Erythroblast (primary cell): Measurements from ENCODE around the gene GRIP1.

Source experiments
- DNase-seq, 2 experiments: peaks; one replicate each; lab custom pipeline; 2025; lab: John Stamatoyannopoulos, UW
- GATA1 ChIP-seq: IDR thresholded peaks from 2 replicates; pipeline ENCODE4 v1.6.1; 2011; ENCODE audit warnings: low read depth, mild to moderate bottlenecking, control low read depth, low read length, moderate library complexity
- POLR2A ChIP-seq: IDR thresholded peaks from 2 replicates; pipeline ENCODE4 v1.6.1; 2011; ENCODE audit warnings: mild to moderate bottlenecking, low read length

The GRIP1 gene

DNA sequence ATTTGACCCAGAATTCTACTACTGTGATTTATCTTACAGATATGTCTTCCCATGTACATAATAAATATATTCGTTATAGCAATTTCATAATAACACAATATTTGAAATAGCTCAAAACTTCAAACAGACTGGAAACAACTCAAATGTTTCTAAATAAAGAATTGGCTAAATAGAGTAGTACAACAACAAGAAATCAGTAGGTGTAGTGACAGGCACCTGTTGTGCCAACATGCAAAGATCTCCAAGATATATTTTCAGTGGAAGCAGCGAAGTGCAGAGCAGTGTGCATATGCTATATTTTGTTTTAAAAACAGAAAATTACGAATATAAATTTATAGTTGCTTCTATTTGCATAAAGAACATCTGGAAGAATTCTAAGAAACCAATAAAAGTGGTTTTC lies 60.9 kb downstream of the GRIP1 start:
- no peak for DNase-seq
- TF ChIP-seq GATA1 (no peak), POLR2A (no peak)

DNA sequence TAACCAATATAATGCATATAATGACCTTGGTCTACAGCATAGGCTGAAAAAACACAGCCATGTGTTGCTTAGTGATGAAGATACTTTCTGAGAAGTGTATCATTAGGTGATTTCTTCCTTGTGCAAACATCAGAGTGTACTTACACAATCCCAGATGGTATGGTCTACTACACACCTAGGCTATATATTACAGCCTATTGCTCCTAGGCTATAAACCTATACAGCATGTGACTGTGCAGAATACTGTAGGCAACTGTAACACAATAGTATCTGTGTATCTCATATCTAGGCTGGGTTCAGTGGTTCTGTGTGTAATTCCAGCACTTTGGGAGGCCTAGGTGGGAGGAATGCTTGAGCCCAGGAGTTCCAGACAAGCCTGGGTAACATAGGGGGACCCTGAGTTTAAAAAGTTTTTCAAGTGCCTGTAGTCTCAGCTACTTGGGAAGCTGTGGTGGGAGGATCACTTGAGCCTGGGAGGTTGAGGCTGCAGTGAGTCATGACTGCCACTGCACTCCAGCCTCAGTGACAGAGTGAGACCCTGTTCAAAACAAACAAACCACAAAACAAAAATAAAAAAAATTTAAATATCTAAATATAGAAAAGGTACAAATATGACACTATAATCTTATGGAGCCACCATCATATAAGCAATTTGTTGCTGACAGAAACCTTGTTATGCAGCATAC lies 66.6 kb downstream of the GRIP1 start:
- TF ChIP-seq POLR2A (no peak), GATA1 (no peak)
- DNase-seq, result no peak

DNA sequence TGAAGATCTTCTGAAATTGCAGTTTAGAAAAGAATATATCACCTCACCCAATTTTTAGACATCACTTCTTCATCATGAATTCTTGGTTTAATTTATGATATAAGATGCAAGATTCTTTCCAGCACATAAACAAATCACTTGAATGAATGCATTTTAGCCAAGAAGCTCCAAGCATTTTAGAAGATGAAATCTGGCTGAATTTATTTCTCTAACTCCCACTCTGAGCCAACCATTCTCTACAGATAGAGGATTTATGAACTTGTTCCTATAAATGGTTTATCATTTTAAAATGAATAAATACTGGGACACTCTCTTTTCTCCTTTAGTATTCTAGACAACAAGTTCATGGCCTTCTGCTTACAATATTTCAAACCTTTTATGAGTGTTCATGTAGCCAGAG lies 71.7 kb downstream of the GRIP1 start:
- TF ChIP-seq POLR2A (no peak), GATA1 (no peak)
- no peak for DNase-seq

DNA sequence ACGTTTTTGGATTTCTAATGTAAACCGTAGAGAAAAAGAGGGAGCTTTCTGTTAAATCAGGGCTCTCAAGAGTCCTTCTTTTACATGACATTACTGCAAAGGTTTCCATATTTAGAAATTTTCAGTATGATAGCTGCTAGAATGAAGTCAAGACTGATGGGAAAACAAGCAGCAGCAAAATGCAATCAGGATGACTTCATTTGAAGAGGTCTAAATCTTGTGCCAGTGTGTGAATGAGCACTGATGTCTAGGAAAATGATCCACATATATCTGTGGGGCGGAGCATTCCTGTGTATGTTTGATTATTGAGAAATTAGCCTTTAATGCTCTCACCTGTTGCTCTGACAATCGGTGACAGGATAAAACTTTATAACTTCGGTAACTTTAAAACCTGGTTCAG lies 73.6 kb downstream of the GRIP1 start:
- DNase-seq, result no peak
- TF ChIP-seq POLR2A, result no peak
- no peak for TF ChIP-seq GATA1

DNA sequence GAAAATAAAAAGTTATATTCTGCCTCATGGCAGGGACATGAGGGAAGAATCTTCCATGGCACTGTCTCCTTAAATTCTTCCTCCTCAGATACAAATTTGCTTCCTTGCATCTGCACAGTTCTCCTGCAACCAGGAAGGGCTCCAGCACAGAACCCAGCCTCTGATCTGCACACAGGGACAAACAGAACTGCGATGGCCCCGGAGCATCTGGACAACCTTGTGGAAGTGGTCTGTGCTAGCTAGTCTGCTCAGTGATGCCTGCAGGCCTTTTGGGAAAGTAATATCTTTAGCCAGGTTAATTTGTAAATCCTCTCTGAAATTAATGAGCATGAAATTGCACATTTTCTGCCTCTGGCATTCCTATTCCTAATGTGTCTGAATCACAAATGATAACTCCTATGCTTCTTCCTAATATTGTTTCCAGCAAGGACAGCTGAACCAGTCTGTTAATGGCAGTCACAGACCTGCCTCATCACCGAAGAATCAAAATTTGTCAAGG lies 74.8 kb downstream of the GRIP1 start:
- TF ChIP-seq GATA1 (no peak), POLR2A (no peak)
- no peak for DNase-seq

DNA sequence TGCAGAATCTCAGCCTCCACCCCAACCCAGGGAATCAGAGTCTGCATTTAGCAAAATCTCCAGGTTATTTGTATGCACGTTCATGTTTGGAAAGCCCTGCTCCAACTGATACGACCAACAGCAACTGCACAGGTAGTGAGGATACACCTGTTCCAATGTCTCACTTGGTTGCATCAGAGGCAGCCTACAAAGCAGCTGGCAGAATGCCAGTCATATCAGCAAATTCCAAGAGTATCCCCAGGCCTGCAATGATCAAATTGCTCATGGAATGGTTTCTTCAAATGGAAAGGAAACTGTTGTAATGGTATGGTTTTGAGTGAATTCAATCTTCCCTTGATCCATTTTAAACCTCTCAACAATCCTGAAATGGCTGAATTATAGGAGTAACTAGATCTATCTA lies 75.4 kb downstream of the GRIP1 start:
- DNase-seq, result no peak
- TF ChIP-seq POLR2A (no peak), GATA1 (no peak)

DNA sequence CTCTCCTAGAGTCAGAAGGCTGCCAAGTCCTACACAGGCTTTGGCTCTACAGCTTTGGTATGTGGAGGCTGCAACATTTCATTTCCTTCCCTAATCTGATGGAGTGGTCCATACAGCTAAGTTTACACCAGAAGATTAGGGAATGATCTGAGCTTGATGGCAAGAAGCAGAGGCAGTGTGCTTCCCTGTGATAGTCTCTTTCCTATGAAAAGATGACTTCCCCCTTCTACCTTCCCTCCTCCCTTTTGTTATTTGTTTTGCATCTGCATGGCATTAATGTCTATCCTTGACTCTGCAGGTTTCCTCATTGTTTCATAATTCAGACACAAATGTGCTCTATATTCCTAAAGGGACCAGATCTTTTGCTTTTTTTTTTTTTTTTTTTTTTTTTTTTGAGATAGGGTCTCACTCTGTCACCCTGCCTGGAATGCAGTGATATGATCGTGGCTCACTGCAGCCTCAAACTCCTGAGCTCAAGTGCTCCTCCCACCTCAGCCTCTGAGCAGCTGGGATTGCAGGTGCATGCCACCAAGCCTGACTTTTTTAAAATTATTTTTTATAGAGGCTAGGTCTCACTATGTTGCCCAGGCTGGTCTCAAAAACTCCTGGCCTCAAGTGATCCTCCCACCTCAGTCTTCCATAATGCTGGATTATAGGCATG lies 76.3 kb downstream of the GRIP1 start:
- no peak for DNase-seq
- no peak for TF ChIP-seq GATA1
- no peak for TF ChIP-seq POLR2A

DNA sequence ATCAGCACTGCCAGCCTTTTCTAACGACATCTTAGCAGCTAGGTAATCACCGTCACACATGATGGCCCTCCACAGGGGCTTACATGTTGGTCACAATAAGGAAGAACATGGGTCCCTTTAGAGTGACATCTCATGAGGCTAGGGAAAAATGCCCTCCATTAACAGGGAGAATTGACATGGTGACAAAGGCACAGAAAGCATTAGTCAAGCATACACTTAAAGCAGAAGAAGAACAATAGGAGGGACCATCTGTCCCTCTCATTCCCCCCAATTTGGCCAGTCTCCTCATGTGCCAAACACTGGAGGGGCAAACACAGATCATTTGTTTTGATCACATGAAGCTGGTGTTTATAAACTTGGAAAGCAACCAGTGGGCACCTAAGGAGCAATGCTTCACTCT lies 78.0 kb downstream of the GRIP1 start:
- TF ChIP-seq GATA1 (no peak), POLR2A (no peak)
- no peak for DNase-seq

DNA sequence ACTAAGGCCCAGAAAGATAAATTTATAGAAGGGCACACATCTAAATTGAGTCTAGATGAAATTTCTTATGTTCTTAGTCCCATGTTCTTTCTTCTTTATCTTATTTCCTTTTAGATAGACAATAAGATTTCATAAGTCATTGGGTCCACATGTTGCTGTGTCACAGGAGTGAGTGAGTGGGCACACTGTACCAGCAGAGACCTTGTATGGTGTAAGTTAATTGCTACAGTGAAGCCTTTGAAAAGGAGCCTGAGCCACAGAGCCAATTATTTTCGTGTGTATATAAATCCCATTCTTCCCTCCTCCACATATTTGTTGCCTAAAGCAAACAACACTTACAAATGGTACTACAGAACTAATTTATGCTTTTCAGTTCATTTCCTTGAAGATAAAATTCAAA lies 79.1 kb downstream of the GRIP1 start:
- TF ChIP-seq GATA1, result no peak
- TF ChIP-seq POLR2A, result no peak
- no peak for DNase-seq

DNA sequence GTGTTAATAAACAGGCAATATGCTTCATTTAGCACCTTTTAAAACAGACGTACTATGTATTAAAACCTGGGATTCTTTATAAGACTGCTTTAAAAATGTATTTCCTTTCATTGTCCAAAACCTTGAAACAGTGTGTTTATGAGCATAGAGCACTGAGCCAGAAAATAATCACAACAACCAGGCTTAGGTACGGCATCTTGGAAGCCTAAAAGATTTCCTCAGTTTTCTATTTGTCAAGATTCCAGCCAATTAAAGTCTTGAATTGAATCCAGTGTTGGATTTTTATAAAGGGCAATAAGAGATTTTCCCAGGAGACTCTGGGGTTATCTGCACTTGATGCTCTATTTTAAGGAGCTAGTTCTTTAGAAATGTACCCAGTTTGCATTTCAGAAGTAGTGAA lies 80.3 kb downstream of the GRIP1 start:
- no peak for DNase-seq
- no peak for TF ChIP-seq POLR2A
- TF ChIP-seq GATA1, result no peak

DNA sequence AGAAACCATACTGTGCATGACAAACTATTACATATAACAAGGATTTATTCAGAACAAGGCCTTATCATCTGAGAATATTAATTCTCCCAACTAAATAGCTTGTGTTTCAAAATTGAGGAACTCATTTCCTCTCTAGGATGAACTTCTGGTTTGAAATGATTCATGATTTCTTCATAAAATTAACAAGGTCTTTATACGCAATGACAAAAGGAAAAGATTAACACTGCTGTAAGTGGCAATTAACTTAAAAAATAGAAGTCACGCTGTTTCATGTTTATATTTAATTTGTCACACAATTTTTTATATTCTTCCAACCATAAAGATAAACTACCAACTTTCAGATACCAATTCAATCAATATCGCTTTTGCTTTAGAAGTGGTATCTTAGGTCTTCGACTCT lies 80.8 kb downstream of the GRIP1 start:
- TF ChIP-seq GATA1, result no peak
- no peak for TF ChIP-seq POLR2A
- no peak for DNase-seq

DNA sequence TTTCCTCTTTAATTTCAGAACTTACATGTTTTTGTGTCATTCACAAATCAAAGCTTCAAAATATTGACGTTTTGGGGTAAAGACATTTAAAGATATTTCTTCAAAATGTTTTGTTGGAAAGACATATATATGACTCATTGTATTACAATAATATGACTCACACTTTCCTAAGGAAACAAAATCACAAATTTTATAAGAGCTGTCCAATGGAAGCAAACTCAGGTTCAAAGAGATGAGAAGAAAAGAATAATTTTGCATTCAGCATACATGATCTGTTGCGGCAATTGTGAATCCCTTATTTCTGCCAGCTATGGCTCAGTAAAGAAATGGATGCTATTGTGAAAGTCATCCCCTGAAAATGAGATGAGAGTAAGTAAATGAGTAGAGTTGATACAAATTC lies 82.7 kb downstream of the GRIP1 start:
- no peak for DNase-seq
- TF ChIP-seq GATA1, result no peak
- TF ChIP-seq POLR2A, result no peak

DNA sequence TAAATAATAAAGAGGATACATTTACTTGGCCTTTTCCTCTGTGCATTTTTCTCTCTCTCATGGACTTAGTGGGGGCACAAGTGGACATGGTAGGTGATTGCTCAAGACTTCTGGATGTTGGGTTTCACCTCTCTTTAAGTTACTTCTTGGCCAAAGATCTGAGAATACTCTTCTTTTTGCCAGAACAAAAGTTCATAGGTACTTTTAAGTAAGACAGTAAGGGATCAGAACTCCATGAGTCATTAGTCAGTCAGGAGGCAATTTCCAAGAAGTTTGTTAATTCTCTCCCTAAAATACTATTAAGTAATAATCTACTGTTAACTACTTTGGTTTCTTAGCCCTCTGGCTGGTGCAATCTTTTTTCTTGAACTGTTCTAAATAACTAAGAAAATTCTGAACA lies 84.2 kb downstream of the GRIP1 start:
- no peak for DNase-seq
- no peak for TF ChIP-seq GATA1

DNA sequence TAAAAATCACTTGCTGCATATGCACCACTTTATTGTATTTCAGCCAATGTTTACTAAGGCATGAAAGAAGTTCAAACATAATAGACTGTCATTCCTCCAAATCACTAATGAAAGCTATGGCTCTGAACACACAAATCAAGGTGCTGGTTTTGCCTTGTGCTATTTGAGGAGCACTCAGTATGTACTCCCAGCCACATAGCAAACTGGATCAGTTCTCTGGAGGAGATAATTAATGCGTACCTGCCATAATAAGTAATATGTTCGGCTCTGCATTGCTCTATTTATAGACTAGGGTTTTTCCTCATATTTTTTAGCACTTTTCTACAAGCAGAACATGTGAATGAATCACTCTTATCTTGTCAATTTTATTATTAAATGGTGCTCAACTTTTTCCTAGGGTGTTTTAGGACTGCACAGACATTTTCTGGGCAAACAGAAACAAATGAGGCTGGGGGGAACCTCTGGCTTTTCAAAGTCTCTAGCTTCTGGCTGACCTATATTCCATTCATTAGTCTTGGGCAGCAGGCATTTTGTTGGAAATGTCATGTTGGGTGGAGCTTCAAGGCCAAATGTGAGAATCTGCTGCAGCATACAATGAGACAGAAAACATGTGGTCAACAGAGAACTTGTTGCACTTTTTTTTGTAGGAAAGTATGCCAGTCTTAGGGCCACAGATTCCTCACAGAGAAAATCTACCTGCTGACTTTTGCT lies 88.4 kb downstream of the GRIP1 start:
- no peak for TF ChIP-seq GATA1
- TF ChIP-seq POLR2A, result no peak
- no peak for DNase-seq

DNA sequence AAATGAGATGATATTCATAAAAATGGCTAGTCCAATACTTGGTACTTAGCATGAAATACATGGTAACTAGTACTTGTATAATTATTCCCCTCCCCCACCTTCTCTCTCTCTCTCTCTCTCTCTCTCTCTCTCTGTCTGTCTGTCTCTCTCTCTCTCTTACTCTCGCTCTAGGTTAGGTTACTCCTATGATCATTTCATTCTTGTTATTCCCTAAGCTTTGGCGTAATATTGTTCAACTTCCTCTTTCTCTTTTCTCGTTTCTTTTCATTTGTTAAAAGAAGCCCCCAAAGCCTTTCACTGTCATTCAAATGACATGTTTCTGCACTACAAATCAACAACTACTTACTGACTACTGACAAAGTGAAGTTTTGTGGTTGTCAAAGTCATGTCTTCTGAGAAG lies 89.8 kb downstream of the GRIP1 start:
- TF ChIP-seq POLR2A (no peak), GATA1 (no peak)

More for the DNA sequence above, 89.8 kb downstream of the GRIP1 start:
- DNase-seq, result no peak
